Nephron (organoid): ENCODE measurements around the gene TMEM8B.
A peak's percentile ranks its signal among the peaks of the same experiment; 100 is the strongest.

Experiments
- H3K27ac Mint-ChIP-seq, 3 experiments: 2 replicates each; pipeline ENCODE4 v1.8.0; 2020; ENCODE audit warnings: mixed read lengths in 3 of 3, mild to moderate bottlenecking in 2 of 3, moderate library complexity in 1 of 3
- H3K27me3 Mint-ChIP-seq: 2 replicates; pipeline ENCODE4 v1.8.0; 2021; ENCODE audit warnings: low read depth, mild to moderate bottlenecking, moderate library complexity, mixed read lengths
- H3K36me3 Mint-ChIP-seq: 2 replicates; pipeline ENCODE4 v1.8.0; 2020; ENCODE audit warnings: low read depth, mixed read lengths
- H3K4me1 Mint-ChIP-seq: 2 replicates; pipeline ENCODE4 v1.8.0; 2020; ENCODE audit warnings: mixed read lengths
- H3K4me3 Mint-ChIP-seq, 3 experiments: 2 replicates each; pipeline ENCODE4 v1.8.0; 2020; ENCODE audit warnings: mild to moderate bottlenecking in 3 of 3, mixed read lengths in 3 of 3, moderate library complexity in 2 of 3
- H3K9me3 Mint-ChIP-seq: 2 replicates; pipeline ENCODE4 v1.8.0; 2020; ENCODE audit warnings: mixed read lengths
- CTCF ChIP-seq, 3 experiments: fragments of 200-600 bp; sonication (generic); IDR thresholded peaks; one replicate each; pipeline ENCODE4 v1.5.0; 2021; ENCODE audit warnings: antibody characterized with exemption in 3 of 3; ENCODE audit not compliant: unreplicated experiment in 3 of 3

Gene TMEM8B

GRCh38 chr9:35790385-35791296 lies 38.4 kb upstream of the TMEM8B start:
- Mint-ChIP-seq H3K9me3 (no peaks in the 10 kb centered on the region), H3K36me3 (no peaks in the 10 kb centered on the region), H3K27ac (peak overlapping the region; percentile 89 to 95 (median 94)), H3K4me1 (peaks cover 39% of the 10 kb centered on the region), H3K27me3 (no peaks in the 10 kb centered on the region), H3K4me3 (peak overlapping the region; percentile 87 to 92 (median 91))
- peak; percentile 77 to 85 (median 79) for TF ChIP-seq CTCF (IDR thresholded peaks at IDR 0.05; ENCODE audit: unreplicated experiment in 3 of 3)

- H3K27me3 Mint-ChIP-seq = no peaks in the 10 kb centered on the region
- no peak for TF ChIP-seq CTCF (IDR thresholded peaks at IDR 0.05; ENCODE audit: unreplicated experiment in 3 of 3)
- H3K36me3 Mint-ChIP-seq = no peaks in the 10 kb centered on the region
Observed at GRCh38 chr9:35791297-35791921, 37.6 kb upstream of the TMEM8B start, which contains the start of gene NPR2. Gene NPR2 (plus strand): TSS chr9:35791591. CDS start chr9:35792409, 818 bp downstream.

GRCh38 chr9:35792024-35792813 lies 36.8 kb upstream of the TMEM8B start:
- H3K4me1 Mint-ChIP-seq = peaks cover 41% of the 10 kb centered on the region
- H3K27me3 Mint-ChIP-seq = no peaks in the 10 kb centered on the region
- TF ChIP-seq CTCF (IDR thresholded peaks at IDR 0.05; ENCODE audit: unreplicated experiment in 3 of 3) = no peak
- H3K36me3 Mint-ChIP-seq = no peaks in the 10 kb centered on the region
- H3K9me3 Mint-ChIP-seq = no peaks in the 10 kb centered on the region
- H3K4me3 Mint-ChIP-seq = peak overlapping the region; percentile 64 to 77 (median 66)
- peak overlapping the region in 1 of 3 experiments; percentile 26 for H3K27ac Mint-ChIP-seq

More at GRCh38 chr9:35791297-35791921, 37.6 kb upstream of the TMEM8B start, which contains the start of gene NPR2:
- H3K4me3 Mint-ChIP-seq = peak within 1 kb of the TSS; percentile 87 to 92 (median 91)
- H3K27ac Mint-ChIP-seq = peak within 1 kb of the TSS; percentile 89 to 95 (median 94)
- no peaks in the 10 kb centered on the region for H3K9me3 Mint-ChIP-seq
- peaks cover 41% of the 10 kb centered on the region for H3K4me1 Mint-ChIP-seq

GRCh38 chr9:35792826-35793225 lies 36.2 kb upstream of the TMEM8B start:
- Mint-ChIP-seq H3K27ac (peak overlapping the region in 2 of 3 experiments; percentile 5 to 26), H3K9me3 (no peaks in the 10 kb centered on the region), H3K4me3 (peak overlapping the region; percentile 53 to 77 (median 62)), H3K36me3 (no peaks in the 10 kb centered on the region), H3K27me3 (no peaks in the 10 kb centered on the region), H3K4me1 (peaks cover 41% of the 10 kb centered on the region)
- TF ChIP-seq CTCF (IDR thresholded peaks at IDR 0.05; ENCODE audit: unreplicated experiment in 3 of 3) = no peak

- Mint-ChIP-seq H3K4me3 (peak overlapping the region; percentile 53 to 77 (median 62)), H3K4me1 (peaks cover 41% of the 10 kb centered on the region), H3K9me3 (no peaks in the 10 kb centered on the region), H3K27ac (peak overlapping the region in 2 of 3 experiments; percentile 5 to 26), H3K27me3 (no peaks in the 10 kb centered on the region), H3K36me3 (no peaks in the 10 kb centered on the region)
- TF ChIP-seq CTCF (IDR thresholded peaks at IDR 0.05; ENCODE audit: unreplicated experiment in 3 of 3) = no peak
Observed at GRCh38 chr9:35793461-35793860, 35.6 kb upstream of the TMEM8B start.
